ENCODE data around the gene DYNLRB1. TPM values are rescaled to one million over a fixed set of nuclear protein-coding genes. Genes with fewer than 3 reads are reported as not detected.

DYNLRB1 gene
- total and polyA plus RNA-seq, 9 of the 15 experiments (the other 6 are each of a cell fraction or from before 2014, with no cell fraction given), result 48.7 to 358 (median 121) TPM

- TF ChIP-seq ZNF436 (CRISPR knock-in tag; IDR thresholded peaks at IDR 0.05), result no peak
- no peak for TF ChIP-seq ZNF239 (CRISPR knock-in tag; IDR thresholded peaks at IDR 0.05)
- TF ChIP-seq SRF (CRISPR knock-in tag; IDR thresholded peaks at IDR 0.05), result no peak
- TF ChIP-seq SNIP1 (IDR thresholded peaks at IDR 0.05; ENCODE audit: low read depth), result no peak
- TF ChIP-seq KLF13 (tag; IDR thresholded peaks at IDR 0.05; ENCODE audit: borderline replicate concordance, low read depth), result no peak
- TF ChIP-seq ZNF699 (CRISPR knock-in tag; IDR thresholded peaks at IDR 0.05; ENCODE audit: insufficient replicate concordance), result no peak
- TF ChIP-seq ETV5 (CRISPR knock-in tag; IDR thresholded peaks at IDR 0.05; ENCODE audit: low read depth), result no peak
- no peak for TF ChIP-seq ZNF347 (CRISPR knock-in tag; IDR thresholded peaks at IDR 0.05; ENCODE audit: low read depth)
- TF ChIP-seq, protein P1, sequence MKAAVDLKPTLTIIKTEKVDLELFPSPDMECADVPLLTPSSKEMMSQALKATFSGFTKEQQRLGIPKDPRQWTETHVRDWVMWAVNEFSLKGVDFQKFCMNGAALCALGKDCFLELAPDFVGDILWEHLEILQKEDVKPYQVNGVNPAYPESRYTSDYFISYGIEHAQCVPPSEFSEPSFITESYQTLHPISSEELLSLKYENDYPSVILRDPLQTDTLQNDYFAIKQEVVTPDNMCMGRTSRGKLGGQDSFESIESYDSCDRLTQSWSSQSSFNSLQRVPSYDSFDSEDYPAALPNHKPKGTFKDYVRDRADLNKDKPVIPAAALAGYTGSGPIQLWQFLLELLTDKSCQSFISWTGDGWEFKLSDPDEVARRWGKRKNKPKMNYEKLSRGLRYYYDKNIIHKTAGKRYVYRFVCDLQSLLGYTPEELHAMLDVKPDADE (conservative IDR thresholded peaks at IDR 0.05; ENCODE audit: control insufficient read depth, low read depth, low read length), result peak; percentile 58; the same call in 1 of the 2 replicates
- TF ChIP-seq SREBF1 (IDR thresholded peaks at IDR 0.05; ENCODE audit: borderline replicate concordance, low read depth, low read length), result no peak
- 0 out of 2 replicates have a peak, but pooled peaks have one; percentile 39 for TF ChIP-seq ZNF263 (CRISPR knock-in tag; IDR thresholded peaks at IDR 0.05; ENCODE audit: borderline replicate concordance)
- TF ChIP-seq BRD4 (IDR thresholded peaks at IDR 0.05), result no peak
- no peak for TF ChIP-seq MECOM (CRISPR knock-in tag; IDR thresholded peaks at IDR 0.05)
- no peak for TF ChIP-seq KAT7 (CRISPR knock-in tag; IDR thresholded peaks at IDR 0.05; ENCODE audit: borderline replicate concordance)
- 0 out of 2 replicates have a peak, but pooled peaks have one; percentile 58 for TF ChIP-seq NR1H2 (CRISPR knock-in tag; IDR thresholded peaks at IDR 0.05)
- no peak for TF ChIP-seq ZZZ3 (IDR thresholded peaks at IDR 0.05)
- TF ChIP-seq MXD1 (CRISPR knock-in tag; IDR thresholded peaks at IDR 0.05; ENCODE audit: borderline replicate concordance, poor library complexity, severe bottlenecking), result no peak
- no peak for TF ChIP-seq CREB1 (IDR thresholded peaks at IDR 0.05)
- TF ChIP-seq CREB1 (CRISPR knock-in tag; IDR thresholded peaks at IDR 0.05), result no peak
- TF ChIP-seq, protein P2, sequence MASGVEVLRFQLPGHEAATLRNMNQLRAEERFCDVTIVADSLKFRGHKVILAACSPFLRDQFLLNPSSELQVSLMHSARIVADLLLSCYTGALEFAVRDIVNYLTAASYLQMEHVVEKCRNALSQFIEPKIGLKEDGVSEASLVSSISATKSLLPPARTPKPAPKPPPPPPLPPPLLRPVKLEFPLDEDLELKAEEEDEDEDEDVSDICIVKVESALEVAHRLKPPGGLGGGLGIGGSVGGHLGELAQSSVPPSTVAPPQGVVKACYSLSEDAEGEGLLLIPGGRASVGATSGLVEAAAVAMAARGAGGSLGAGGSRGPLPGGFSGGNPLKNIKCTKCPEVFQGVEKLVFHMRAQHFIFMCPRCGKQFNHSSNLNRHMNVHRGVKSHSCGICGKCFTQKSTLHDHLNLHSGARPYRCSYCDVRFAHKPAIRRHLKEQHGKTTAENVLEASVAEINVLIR (CRISPR knock-in tag; IDR thresholded peaks at IDR 0.05), result no peak
- TF ChIP-seq TRIM24 (IDR thresholded peaks at IDR 0.05), result no peak
- no peak for TF ChIP-seq NFXL1 (CRISPR knock-in tag; IDR thresholded peaks at IDR 0.05)
- no peak for TF ChIP-seq BCL6 (CRISPR knock-in tag; IDR thresholded peaks at IDR 0.05)
- TF ChIP-seq FOXJ3 (CRISPR knock-in tag; IDR thresholded peaks at IDR 0.05), result no peak
- no peak for TF ChIP-seq ZFP1 (CRISPR knock-in tag; IDR thresholded peaks at IDR 0.05)
- no peak for TF ChIP-seq PHB (CRISPR knock-in tag; IDR thresholded peaks at IDR 0.05)
- TF ChIP-seq JUND (IDR thresholded peaks at IDR 0.05; ENCODE audit: borderline replicate concordance, low read depth, low read length), result peak; percentile 19; the same call in 1 of the 2 replicates
- TF ChIP-seq JUND (tag; IDR thresholded peaks at IDR 0.05; ENCODE audit: borderline replicate concordance, low read depth, low read length), result no peak
- peak; percentile 35 for TF ChIP-seq ATF7 (IDR thresholded peaks at IDR 0.05)
Observed at GRCh38 chr20:34515484-34516246, 557 bp upstream of the DYNLRB1 start (continued).

Data from K562 (cell line).